ENCODE data around the gene PROK1. TPM values are rescaled to one million over a fixed set of nuclear protein-coding genes. Genes with fewer than 3 reads are reported as not detected.
"Not testable (repeated sequence)": the region's sequence is repeated elsewhere in the genome, so short reads cannot be mapped to it uniquely, and the experiment has no call there.

PROK1 gene
- total RNA-seq, 1 donor: not detected

GRCh38 chr1:110424699-110425611 is 26.0 kb upstream of the PROK1 start:
- Histone ChIP-seq H3K4me1 (ENCODE audit: insufficient read depth, low read length) (peaks cover 5% of the 10 kb centered on the region), H3K9me3 (ENCODE audit: low read depth, low read length) (no peaks in the 10 kb centered on the region), H3K27me3 (ENCODE audit: insufficient read depth, low read length) (no peaks in the 10 kb centered on the region), H3K4me3 (ENCODE audit: low read length) (no peak overlapping the region)

- H3K27me3 ChIP-seq (ENCODE audit: insufficient read depth, low read length): no peaks in the 10 kb centered on the region
- no peak overlapping the region for H3K4me3 ChIP-seq (ENCODE audit: low read length)
- no peaks in the 10 kb centered on the region for H3K9me3 ChIP-seq (ENCODE audit: low read depth, low read length)
- H3K4me1 ChIP-seq (ENCODE audit: insufficient read depth, low read length): peaks cover 10% of the 10 kb centered on the region
These were observed 25.3 kb upstream of the PROK1 start for GRCh38 chr1:110425612-110426152.

- peaks cover 10% of the 10 kb centered on the region for H3K4me1 ChIP-seq (ENCODE audit: insufficient read depth, low read length)
- H3K27me3 ChIP-seq (ENCODE audit: insufficient read depth, low read length): no peaks in the 10 kb centered on the region
- H3K4me3 ChIP-seq (ENCODE audit: low read length): no peak overlapping the region
- no peaks in the 10 kb centered on the region for H3K9me3 ChIP-seq (ENCODE audit: low read depth, low read length)
These were observed 24.1 kb upstream of the PROK1 start for GRCh38 chr1:110426854-110427253.

- Histone ChIP-seq H3K4me3 (ENCODE audit: low read length) (no peak overlapping the region), H3K4me1 (ENCODE audit: insufficient read depth, low read length) (peaks cover 22% of the 10 kb centered on the region), H3K27me3 (ENCODE audit: insufficient read depth, low read length) (no peaks in the 10 kb centered on the region), H3K9me3 (ENCODE audit: low read depth, low read length) (no peaks in the 10 kb centered on the region)
These were observed 22.0 kb upstream of the PROK1 start for GRCh38 chr1:110428946-110429345.

GRCh38 chr1:110430366-110430765 is 20.6 kb upstream of the PROK1 start:
- no peaks in the 10 kb centered on the region for H3K9me3 ChIP-seq (ENCODE audit: low read depth, low read length)
- H3K4me1 ChIP-seq (ENCODE audit: insufficient read depth, low read length): peaks cover 28% of the 10 kb centered on the region
- no peaks in the 10 kb centered on the region for H3K27me3 ChIP-seq (ENCODE audit: insufficient read depth, low read length)
- no peak overlapping the region for H3K4me3 ChIP-seq (ENCODE audit: low read length)

- H3K27me3 ChIP-seq (ENCODE audit: insufficient read depth, low read length): no peaks in the 10 kb centered on the region
- H3K4me1 ChIP-seq (ENCODE audit: insufficient read depth, low read length): peaks cover 28% of the 10 kb centered on the region
- no peaks in the 10 kb centered on the region for H3K9me3 ChIP-seq (ENCODE audit: low read depth, low read length)
- H3K4me3 ChIP-seq (ENCODE audit: low read length): no peak overlapping the region
These were observed 20.0 kb upstream of the PROK1 start for GRCh38 chr1:110430901-110431300.

- H3K9me3 ChIP-seq (ENCODE audit: low read depth, low read length): no peaks in the 10 kb centered on the region
- H3K27me3 ChIP-seq (ENCODE audit: insufficient read depth, low read length): no peaks in the 10 kb centered on the region
- no peak overlapping the region for H3K4me3 ChIP-seq (ENCODE audit: low read length)
- H3K4me1 ChIP-seq (ENCODE audit: insufficient read depth, low read length): peaks cover 28% of the 10 kb centered on the region
These were observed 17.7 kb upstream of the PROK1 start for GRCh38 chr1:110433213-110433612.

- peaks cover 28% of the 10 kb centered on the region for H3K4me1 ChIP-seq (ENCODE audit: insufficient read depth, low read length)
- H3K4me3 ChIP-seq (ENCODE audit: low read length): no peak overlapping the region
- H3K27me3 ChIP-seq (ENCODE audit: insufficient read depth, low read length): no peaks in the 10 kb centered on the region
- no peaks in the 10 kb centered on the region for H3K9me3 ChIP-seq (ENCODE audit: low read depth, low read length)
These were observed 17.1 kb upstream of the PROK1 start for GRCh38 chr1:110433803-110434202.

- H3K27me3 ChIP-seq (ENCODE audit: insufficient read depth, low read length): no peaks in the 10 kb centered on the region
- H3K4me1 ChIP-seq (ENCODE audit: insufficient read depth, low read length): peaks cover 28% of the 10 kb centered on the region
- H3K9me3 ChIP-seq (ENCODE audit: low read depth, low read length): no peaks in the 10 kb centered on the region
These were observed 16.0 kb upstream of the PROK1 start for GRCh38 chr1:110434946-110435345.

GRCh38 chr1:110436635-110437034 is 14.3 kb upstream of the PROK1 start:
- no peaks in the 10 kb centered on the region for H3K27me3 ChIP-seq (ENCODE audit: insufficient read depth, low read length)
- no peaks in the 10 kb centered on the region for H3K9me3 ChIP-seq (ENCODE audit: low read depth, low read length)

More at GRCh38 chr1:110434946-110435345, 16.0 kb upstream of the PROK1 start:
- H3K4me3 ChIP-seq (ENCODE audit: low read length): no peak overlapping the region

GRCh38 chr1:110437645-110438299 is 13.2 kb upstream of the PROK1 start:
- not testable (repeated sequence) for H3K9me3 ChIP-seq (ENCODE audit: low read depth, low read length); H3K27me3 ChIP-seq (ENCODE audit: insufficient read depth, low read length)
- H3K4me1 ChIP-seq (ENCODE audit: insufficient read depth, low read length): peaks cover 18% of the 10 kb centered on the region

More at GRCh38 chr1:110436635-110437034, 14.3 kb upstream of the PROK1 start:
- Histone ChIP-seq H3K4me1 (ENCODE audit: insufficient read depth, low read length) (peaks cover 18% of the 10 kb centered on the region), H3K4me3 (ENCODE audit: low read length) (no peak overlapping the region)

GRCh38 chr1:110438893-110439292 is 12.1 kb upstream of the PROK1 start:
- Histone ChIP-seq H3K4me3 (ENCODE audit: low read length) (no peak overlapping the region), H3K27me3 (ENCODE audit: insufficient read depth, low read length) (no peaks in the 10 kb centered on the region), H3K4me1 (ENCODE audit: insufficient read depth, low read length) (peaks cover 7% of the 10 kb centered on the region), H3K9me3 (ENCODE audit: low read depth, low read length) (no peaks in the 10 kb centered on the region)

More at GRCh38 chr1:110437645-110438299, 13.2 kb upstream of the PROK1 start:
- not testable (repeated sequence) for H3K4me3 ChIP-seq (ENCODE audit: low read length)

- H3K9me3 ChIP-seq (ENCODE audit: low read depth, low read length); H3K27me3 ChIP-seq (ENCODE audit: insufficient read depth, low read length); H3K4me3 ChIP-seq (ENCODE audit: low read length); H3K4me1 ChIP-seq (ENCODE audit: insufficient read depth, low read length): not testable (repeated sequence)
These were observed 11.1 kb upstream of the PROK1 start for GRCh38 chr1:110439873-110440272.

- Histone ChIP-seq H3K4me1 (ENCODE audit: insufficient read depth, low read length) (no peaks in the 10 kb centered on the region), H3K27me3 (ENCODE audit: insufficient read depth, low read length) (no peaks in the 10 kb centered on the region), H3K4me3 (ENCODE audit: low read length) (no peak overlapping the region), H3K9me3 (ENCODE audit: low read depth, low read length) (no peaks in the 10 kb centered on the region)
These were observed 10.1 kb upstream of the PROK1 start for GRCh38 chr1:110440877-110441276.

- H3K27me3 ChIP-seq (ENCODE audit: insufficient read depth, low read length): no peaks in the 10 kb centered on the region
- no peaks in the 10 kb centered on the region for H3K9me3 ChIP-seq (ENCODE audit: low read depth, low read length)
- no peak overlapping the region for H3K4me3 ChIP-seq (ENCODE audit: low read length)
- H3K4me1 ChIP-seq (ENCODE audit: insufficient read depth, low read length): no peaks in the 10 kb centered on the region
These were observed 9.1 kb upstream of the PROK1 start for GRCh38 chr1:110441888-110442287.

All from mononuclear cell (primary cell).